ENCODE measurements around the gene DRD1.

The DRD1 gene

GRCh38 chr5:175479125-175479881, 35.3 kb upstream of the DRD1 start:
- TF ChIP-seq TAF1 (IDR thresholded peaks at IDR 0.05; ENCODE audit: borderline replicate concordance, insufficient read depth, low read length) (no peak), REST (IDR thresholded peaks at IDR 0.05; ENCODE audit: insufficient read depth in 1 of 2, low read depth in 2 of 2, low read length in 2 of 2) (no peak), POLR2AphosphoS5 (IDR thresholded peaks at IDR 0.05; ENCODE audit: low read depth, low read length) (no peak), SIN3A (IDR thresholded peaks at IDR 0.05; ENCODE audit: borderline replicate concordance, insufficient read depth, low read length) (no peak), FOXP2 (optimal IDR thresholded peaks at IDR 0.05; ENCODE audit: borderline replicate concordance, extremely low read depth, extremely low read length, insufficient read depth) (no peak)

- TF ChIP-seq FOXP2 (optimal IDR thresholded peaks at IDR 0.05; ENCODE audit: borderline replicate concordance, extremely low read depth, extremely low read length, insufficient read depth) = peak; percentile 91
- TF ChIP-seq POLR2AphosphoS5 (IDR thresholded peaks at IDR 0.05; ENCODE audit: low read depth, low read length) = peak; percentile 74
- TF ChIP-seq TAF1 (IDR thresholded peaks at IDR 0.05; ENCODE audit: borderline replicate concordance, insufficient read depth, low read length) = peak; percentile 80; the same call in 1 of the 2 replicates
- no peak for TF ChIP-seq SIN3A (IDR thresholded peaks at IDR 0.05; ENCODE audit: borderline replicate concordance, insufficient read depth, low read length)
- no peak for TF ChIP-seq REST (IDR thresholded peaks at IDR 0.05; ENCODE audit: insufficient read depth in 1 of 2, low read depth in 2 of 2, low read length in 2 of 2)
Observed at GRCh38 chr5:175478384-175479124, 34.6 kb upstream of the DRD1 start, which contains the start of gene SFXN1. TSS of gene SFXN1 (plus strand) at chr5:175478560. CDS start at chr5:175492104, 13,544 bp downstream.

DNA sequence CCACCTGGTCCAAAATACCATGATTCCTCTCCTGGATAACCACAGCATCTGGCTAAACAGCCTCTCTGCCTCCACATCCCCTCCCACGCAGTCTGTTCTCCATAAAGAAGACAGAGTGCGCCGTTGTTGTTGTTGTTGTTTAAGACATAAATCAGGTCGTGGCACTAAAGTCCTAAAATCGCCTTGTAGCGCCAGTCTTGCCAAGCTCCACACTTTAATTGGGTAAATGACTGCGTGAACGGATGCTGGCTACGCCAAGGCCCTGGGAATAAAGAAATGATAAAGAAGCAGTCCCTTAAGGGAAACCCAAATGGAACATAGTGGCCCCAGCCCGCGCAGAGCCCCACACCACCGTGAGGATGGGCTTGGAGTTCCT, 34.0 kb upstream of the DRD1 start:
- TF ChIP-seq POLR2AphosphoS5 (IDR thresholded peaks at IDR 0.05; ENCODE audit: low read depth, low read length) = no peak
- no peak for TF ChIP-seq TAF1 (IDR thresholded peaks at IDR 0.05; ENCODE audit: borderline replicate concordance, insufficient read depth, low read length)
- no peak for TF ChIP-seq REST (IDR thresholded peaks at IDR 0.05; ENCODE audit: insufficient read depth in 1 of 2, low read depth in 2 of 2, low read length in 2 of 2)
- no peak for TF ChIP-seq SIN3A (IDR thresholded peaks at IDR 0.05; ENCODE audit: borderline replicate concordance, insufficient read depth, low read length)
- no peak for TF ChIP-seq FOXP2 (optimal IDR thresholded peaks at IDR 0.05; ENCODE audit: borderline replicate concordance, extremely low read depth, extremely low read length, insufficient read depth)

- no peak for TF ChIP-seq REST (IDR thresholded peaks at IDR 0.05; ENCODE audit: insufficient read depth in 1 of 2, low read depth in 2 of 2, low read length in 2 of 2)
Observed at GRCh38 chr5:175477440-175477839, 33.5 kb upstream of the DRD1 start.
